ENCODE results near the gene GAS6.

GRCh38 chr13:113785051-113786010, 78.5 kb downstream of the GAS6 start:
- TF ChIP-seq, protein P1, sequence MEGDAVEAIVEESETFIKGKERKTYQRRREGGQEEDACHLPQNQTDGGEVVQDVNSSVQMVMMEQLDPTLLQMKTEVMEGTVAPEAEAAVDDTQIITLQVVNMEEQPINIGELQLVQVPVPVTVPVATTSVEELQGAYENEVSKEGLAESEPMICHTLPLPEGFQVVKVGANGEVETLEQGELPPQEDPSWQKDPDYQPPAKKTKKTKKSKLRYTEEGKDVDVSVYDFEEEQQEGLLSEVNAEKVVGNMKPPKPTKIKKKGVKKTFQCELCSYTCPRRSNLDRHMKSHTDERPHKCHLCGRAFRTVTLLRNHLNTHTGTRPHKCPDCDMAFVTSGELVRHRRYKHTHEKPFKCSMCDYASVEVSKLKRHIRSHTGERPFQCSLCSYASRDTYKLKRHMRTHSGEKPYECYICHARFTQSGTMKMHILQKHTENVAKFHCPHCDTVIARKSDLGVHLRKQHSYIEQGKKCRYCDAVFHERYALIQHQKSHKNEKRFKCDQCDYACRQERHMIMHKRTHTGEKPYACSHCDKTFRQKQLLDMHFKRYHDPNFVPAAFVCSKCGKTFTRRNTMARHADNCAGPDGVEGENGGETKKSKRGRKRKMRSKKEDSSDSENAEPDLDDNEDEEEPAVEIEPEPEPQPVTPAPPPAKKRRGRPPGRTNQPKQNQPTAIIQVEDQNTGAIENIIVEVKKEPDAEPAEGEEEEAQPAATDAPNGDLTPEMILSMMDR (IDR thresholded peaks at IDR 0.05): no peak
- no peak for TF ChIP-seq POLR2A (IDR thresholded peaks at IDR 0.05)

Data from uterus (tissue), 2 donors.